IPS-11a (cell line): ENCODE data around the gene PRELP.
"Not testable (repeated sequence)": the region's sequence is repeated elsewhere in the genome, so short reads cannot be mapped to it uniquely, and the experiment has no call there.

Experiments
- H3K4me3 ChIP-seq: one replicate; pipeline ENCODE4 v1.5.1; 2013; ENCODE audit warnings: low read depth, low read length, control low read depth

PRELP gene

GRCh38 chr1:203505526-203506204 is 30.1 kb downstream of the PRELP start:
- no peak overlapping the region for H3K4me3 ChIP-seq

- H3K4me3 ChIP-seq, result no peak overlapping the region
Observed at GRCh38 chr1:203506858-203507626, 31.4 kb downstream of the PRELP start.

- H3K4me3 ChIP-seq, result no peak overlapping the region
Observed at GRCh38 chr1:203507759-203508158, 32.2 kb downstream of the PRELP start.

- H3K4me3 ChIP-seq, result no peak overlapping the region
Observed at GRCh38 chr1:203508463-203509073, 33.0 kb downstream of the PRELP start.

GRCh38 chr1:203509135-203509534 is 33.5 kb downstream of the PRELP start:
- H3K4me3 ChIP-seq, result no peak overlapping the region

- H3K4me3 ChIP-seq, result no peak overlapping the region
Observed at GRCh38 chr1:203511513-203511912, 35.9 kb downstream of the PRELP start.

- H3K4me3 ChIP-seq, result no peak overlapping the region
Observed at GRCh38 chr1:203511930-203512329, 36.3 kb downstream of the PRELP start.

- no peak overlapping the region for H3K4me3 ChIP-seq
Observed at GRCh38 chr1:203512517-203512847, 36.9 kb downstream of the PRELP start.

GRCh38 chr1:203512848-203513584 is 37.4 kb downstream of the PRELP start:
- no peak overlapping the region for H3K4me3 ChIP-seq

- H3K4me3 ChIP-seq, result no peak overlapping the region
Observed at GRCh38 chr1:203513585-203514031, 38.0 kb downstream of the PRELP start.

- no peak overlapping the region for H3K4me3 ChIP-seq
Observed at GRCh38 chr1:203516184-203516583, 40.6 kb downstream of the PRELP start.

- no peak overlapping the region for H3K4me3 ChIP-seq
Observed at GRCh38 chr1:203516906-203517305, 41.3 kb downstream of the PRELP start.

GRCh38 chr1:203517426-203518110 is 42.0 kb downstream of the PRELP start:
- H3K4me3 ChIP-seq, result no peak overlapping the region

GRCh38 chr1:203518139-203518538 is 42.5 kb downstream of the PRELP start:
- not testable (repeated sequence) for H3K4me3 ChIP-seq

- H3K4me3 ChIP-seq, result no peak overlapping the region
Observed at GRCh38 chr1:203518541-203518940, 42.9 kb downstream of the PRELP start.

- H3K4me3 ChIP-seq, result no peak overlapping the region
Observed at GRCh38 chr1:203519053-203519840, 43.6 kb downstream of the PRELP start.

- no peak overlapping the region for H3K4me3 ChIP-seq
Observed at GRCh38 chr1:203519896-203520295, 44.3 kb downstream of the PRELP start.

GRCh38 chr1:203520315-203520714 is 44.7 kb downstream of the PRELP start:
- H3K4me3 ChIP-seq, result no peak overlapping the region

GRCh38 chr1:203521074-203521794 is 45.6 kb downstream of the PRELP start:
- no peak overlapping the region for H3K4me3 ChIP-seq
